Measurements from ENCODE around the gene TLK2.

- TF ChIP-seq CTCF (IDR thresholded peaks at IDR 0.05; ENCODE audit: poor library complexity, severe bottlenecking) (no peak), SMC3 (conservative IDR thresholded peaks at IDR 0.05; ENCODE audit: poor library complexity) (no peak), EZH2 (IDR thresholded peaks at IDR 0.05; ENCODE audit: borderline replicate concordance, insufficient read depth, low read length, poor library complexity, severe bottlenecking) (no peak), TAF1 (IDR thresholded peaks at IDR 0.05; ENCODE audit: low read depth) (no peak), EP300 (conservative IDR thresholded peaks at IDR 0.05; ENCODE audit: poor library complexity, severe bottlenecking) (no peak), POLR2AphosphoS5 (IDR thresholded peaks at IDR 0.05) (no peak), RAD21 (conservative IDR thresholded peaks at IDR 0.05) (no peak), MXI1 (conservative IDR thresholded peaks at IDR 0.05; ENCODE audit: poor library complexity, severe bottlenecking) (no peak)
- TF ChIP-seq, protein P1, sequence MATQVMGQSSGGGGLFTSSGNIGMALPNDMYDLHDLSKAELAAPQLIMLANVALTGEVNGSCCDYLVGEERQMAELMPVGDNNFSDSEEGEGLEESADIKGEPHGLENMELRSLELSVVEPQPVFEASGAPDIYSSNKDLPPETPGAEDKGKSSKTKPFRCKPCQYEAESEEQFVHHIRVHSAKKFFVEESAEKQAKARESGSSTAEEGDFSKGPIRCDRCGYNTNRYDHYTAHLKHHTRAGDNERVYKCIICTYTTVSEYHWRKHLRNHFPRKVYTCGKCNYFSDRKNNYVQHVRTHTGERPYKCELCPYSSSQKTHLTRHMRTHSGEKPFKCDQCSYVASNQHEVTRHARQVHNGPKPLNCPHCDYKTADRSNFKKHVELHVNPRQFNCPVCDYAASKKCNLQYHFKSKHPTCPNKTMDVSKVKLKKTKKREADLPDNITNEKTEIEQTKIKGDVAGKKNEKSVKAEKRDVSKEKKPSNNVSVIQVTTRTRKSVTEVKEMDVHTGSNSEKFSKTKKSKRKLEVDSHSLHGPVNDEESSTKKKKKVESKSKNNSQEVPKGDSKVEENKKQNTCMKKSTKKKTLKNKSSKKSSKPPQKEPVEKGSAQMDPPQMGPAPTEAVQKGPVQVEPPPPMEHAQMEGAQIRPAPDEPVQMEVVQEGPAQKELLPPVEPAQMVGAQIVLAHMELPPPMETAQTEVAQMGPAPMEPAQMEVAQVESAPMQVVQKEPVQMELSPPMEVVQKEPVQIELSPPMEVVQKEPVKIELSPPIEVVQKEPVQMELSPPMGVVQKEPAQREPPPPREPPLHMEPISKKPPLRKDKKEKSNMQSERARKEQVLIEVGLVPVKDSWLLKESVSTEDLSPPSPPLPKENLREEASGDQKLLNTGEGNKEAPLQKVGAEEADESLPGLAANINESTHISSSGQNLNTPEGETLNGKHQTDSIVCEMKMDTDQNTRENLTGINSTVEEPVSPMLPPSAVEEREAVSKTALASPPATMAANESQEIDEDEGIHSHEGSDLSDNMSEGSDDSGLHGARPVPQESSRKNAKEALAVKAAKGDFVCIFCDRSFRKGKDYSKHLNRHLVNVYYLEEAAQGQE (IDR thresholded peaks at IDR 0.05; ENCODE audit: borderline replicate concordance) = no peak
Observed at GRCh38 chr17:62657690-62658089, 179.1 kb downstream of the TLK2 start.

Measured in neural cell (in vitro differentiated cells).